Mesothelial cell of epicardium (in vitro differentiated cells): ENCODE data around the gene TLK1. TPM values are rescaled to one million over a fixed set of nuclear protein-coding genes. Genes with fewer than 3 reads are reported as not detected.

Experiments
- DNase-seq, 2 experiments: peaks; one replicate each; pipeline ENCODE4 v3.0.0; 2021; ENCODE audit warnings: low spot score in 2 of 2; ENCODE audit not compliant: unreplicated experiment in 2 of 2
- H3K27ac Mint-ChIP-seq: 2 replicates; pipeline ENCODE4 v1.8.0; 2021; ENCODE audit warnings: mixed read lengths
- H3K27me3 Mint-ChIP-seq: 2 replicates; pipeline ENCODE4 v1.8.0; 2021; ENCODE audit warnings: low read depth, mixed read lengths
- H3K36me3 Mint-ChIP-seq: 2 replicates; pipeline ENCODE4 v1.8.0; 2021; ENCODE audit warnings: mixed read lengths
- H3K4me1 Mint-ChIP-seq: 2 replicates; pipeline ENCODE4 v1.8.0; 2021; ENCODE audit warnings: mixed read lengths
- H3K4me3 Mint-ChIP-seq: 2 replicates; pipeline ENCODE4 v1.8.0; 2021; ENCODE audit warnings: mild to moderate bottlenecking, moderate library complexity, mixed read lengths
- H3K9me3 Mint-ChIP-seq: 2 replicates; pipeline ENCODE4 v1.8.0; 2021; ENCODE audit warnings: mixed read lengths
- total RNA-seq: library from RNA; stranded (reverse); gene quantifications from 3 replicates; pipeline ENCODE4 v1.2.1, GENCODE V29; 2021
- TF ChIP-seq, protein P1 (sequence below): fragments of 200-600 bp; sonication (generic); IDR thresholded peaks from one replicate; pipeline ENCODE4 v1.5.0; 2021; ENCODE audit warnings: antibody characterized with exemption; ENCODE audit not compliant: unreplicated experiment

TLK1 gene
- total RNA-seq, 1 donor from 2014 or later: 72.0 TPM

DNA sequence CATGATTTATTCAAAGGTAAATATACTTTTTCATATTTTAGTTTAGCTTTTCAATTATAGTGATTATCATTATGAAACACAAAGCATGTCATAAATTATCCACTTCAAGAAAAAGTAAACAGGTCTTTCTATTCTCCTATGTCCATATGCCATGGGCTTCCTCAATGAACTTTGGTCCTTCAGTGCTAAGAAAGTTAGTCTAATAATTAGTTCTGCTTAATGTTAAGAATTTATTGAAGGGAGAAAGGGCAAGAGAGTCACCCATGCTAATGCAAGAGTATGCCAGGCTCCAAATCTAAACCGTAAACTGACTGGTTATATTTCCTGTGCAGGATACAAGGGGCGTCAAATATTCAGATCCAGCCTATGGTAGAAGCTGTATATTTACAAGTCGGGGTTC lies 135.5 kb downstream of the TLK1 start:
- no peak for DNase-seq
- no peaks in the 10 kb centered on the region for H3K27me3 Mint-ChIP-seq
- TF ChIP-seq, protein P1, sequence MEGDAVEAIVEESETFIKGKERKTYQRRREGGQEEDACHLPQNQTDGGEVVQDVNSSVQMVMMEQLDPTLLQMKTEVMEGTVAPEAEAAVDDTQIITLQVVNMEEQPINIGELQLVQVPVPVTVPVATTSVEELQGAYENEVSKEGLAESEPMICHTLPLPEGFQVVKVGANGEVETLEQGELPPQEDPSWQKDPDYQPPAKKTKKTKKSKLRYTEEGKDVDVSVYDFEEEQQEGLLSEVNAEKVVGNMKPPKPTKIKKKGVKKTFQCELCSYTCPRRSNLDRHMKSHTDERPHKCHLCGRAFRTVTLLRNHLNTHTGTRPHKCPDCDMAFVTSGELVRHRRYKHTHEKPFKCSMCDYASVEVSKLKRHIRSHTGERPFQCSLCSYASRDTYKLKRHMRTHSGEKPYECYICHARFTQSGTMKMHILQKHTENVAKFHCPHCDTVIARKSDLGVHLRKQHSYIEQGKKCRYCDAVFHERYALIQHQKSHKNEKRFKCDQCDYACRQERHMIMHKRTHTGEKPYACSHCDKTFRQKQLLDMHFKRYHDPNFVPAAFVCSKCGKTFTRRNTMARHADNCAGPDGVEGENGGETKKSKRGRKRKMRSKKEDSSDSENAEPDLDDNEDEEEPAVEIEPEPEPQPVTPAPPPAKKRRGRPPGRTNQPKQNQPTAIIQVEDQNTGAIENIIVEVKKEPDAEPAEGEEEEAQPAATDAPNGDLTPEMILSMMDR: no peak
- no peaks in the 10 kb centered on the region for H3K9me3 Mint-ChIP-seq
- H3K36me3 Mint-ChIP-seq: peaks cover 21% of the 10 kb centered on the region
- peaks cover 20% of the 10 kb centered on the region for H3K4me1 Mint-ChIP-seq
- H3K27ac Mint-ChIP-seq: peak overlapping the region; percentile 23
- H3K4me3 Mint-ChIP-seq: no peak overlapping the region

DNA sequence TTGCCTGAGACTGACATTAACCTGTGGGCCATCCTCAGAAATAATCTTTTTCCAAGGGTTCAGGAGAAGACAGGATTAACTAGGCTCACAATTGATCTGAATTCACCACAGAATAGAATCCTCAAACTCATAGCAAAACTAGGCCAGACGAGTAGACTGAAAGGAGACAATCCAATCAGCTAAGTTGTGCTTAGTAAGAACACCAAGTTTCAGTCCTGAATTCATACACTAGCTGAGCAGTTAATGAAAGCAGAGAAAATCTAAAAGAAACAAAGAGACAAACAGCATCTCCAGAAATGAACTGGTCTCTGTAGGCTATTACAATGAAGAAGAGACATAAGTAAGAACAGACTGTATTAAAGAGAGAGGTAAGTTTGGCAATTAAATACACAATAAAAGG lies 142.2 kb downstream of the TLK1 start:
- DNase-seq: no peak
- Mint-ChIP-seq H3K4me1 (peaks cover 6% of the 10 kb centered on the region), H3K27me3 (no peaks in the 10 kb centered on the region), H3K4me3 (no peak overlapping the region), H3K36me3 (peaks cover 25% of the 10 kb centered on the region), H3K9me3 (no peaks in the 10 kb centered on the region), H3K27ac (no peak overlapping the region)
- TF ChIP-seq, protein P1: no peak

DNA sequence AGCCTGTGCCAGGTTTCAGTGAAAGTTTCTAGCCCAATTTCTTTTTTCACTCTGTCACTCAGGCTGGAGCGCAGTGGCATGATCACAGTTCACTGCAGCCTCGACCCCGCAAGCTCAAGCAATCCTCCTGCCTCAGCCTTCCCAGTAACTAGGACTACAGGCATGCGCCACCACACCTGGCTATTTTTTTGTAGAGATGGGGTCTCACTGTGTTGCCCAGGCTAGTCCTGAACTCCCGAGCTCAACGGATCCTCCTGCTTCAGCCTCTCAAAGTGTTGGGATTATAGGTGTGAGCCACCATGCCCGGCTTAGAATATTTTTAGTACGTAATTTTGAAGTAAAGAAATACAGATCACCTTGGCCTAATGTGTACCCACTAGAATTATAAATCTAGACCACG lies 144.6 kb downstream of the TLK1 start:
- Mint-ChIP-seq H3K9me3 (no peaks in the 10 kb centered on the region), H3K4me1 (peaks cover 2% of the 10 kb centered on the region), H3K27me3 (no peaks in the 10 kb centered on the region), H3K36me3 (peaks cover 20% of the 10 kb centered on the region), H3K27ac (no peak overlapping the region), H3K4me3 (no peak overlapping the region)
- TF ChIP-seq, protein P1: no peak
- no peak for DNase-seq

DNA sequence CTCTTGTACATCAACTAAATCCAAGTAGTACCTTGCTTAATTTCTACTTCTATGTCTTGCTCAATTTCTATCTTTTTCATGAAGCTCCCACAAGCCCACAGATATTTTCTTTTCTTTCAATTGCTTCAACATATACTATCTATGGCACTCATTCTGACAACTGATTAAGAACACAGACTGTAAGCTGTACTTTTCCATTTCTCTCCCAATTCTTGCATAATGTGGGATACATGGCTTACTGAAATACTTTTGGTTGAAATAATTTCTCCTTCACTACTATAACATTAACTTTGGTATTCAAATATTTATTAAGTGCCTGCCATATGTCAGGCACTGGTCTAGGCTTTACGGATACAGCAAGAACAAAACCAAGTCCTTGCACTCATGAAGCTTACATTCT lies 146.8 kb downstream of the TLK1 start:
- H3K36me3 Mint-ChIP-seq: peaks cover 31% of the 10 kb centered on the region
- DNase-seq: no peak
- H3K27ac Mint-ChIP-seq: no peak overlapping the region
- TF ChIP-seq, protein P1: no peak
- peaks cover 2% of the 10 kb centered on the region for H3K4me1 Mint-ChIP-seq
- no peak overlapping the region for H3K4me3 Mint-ChIP-seq
- no peaks in the 10 kb centered on the region for H3K27me3 Mint-ChIP-seq
- no peaks in the 10 kb centered on the region for H3K9me3 Mint-ChIP-seq

DNA sequence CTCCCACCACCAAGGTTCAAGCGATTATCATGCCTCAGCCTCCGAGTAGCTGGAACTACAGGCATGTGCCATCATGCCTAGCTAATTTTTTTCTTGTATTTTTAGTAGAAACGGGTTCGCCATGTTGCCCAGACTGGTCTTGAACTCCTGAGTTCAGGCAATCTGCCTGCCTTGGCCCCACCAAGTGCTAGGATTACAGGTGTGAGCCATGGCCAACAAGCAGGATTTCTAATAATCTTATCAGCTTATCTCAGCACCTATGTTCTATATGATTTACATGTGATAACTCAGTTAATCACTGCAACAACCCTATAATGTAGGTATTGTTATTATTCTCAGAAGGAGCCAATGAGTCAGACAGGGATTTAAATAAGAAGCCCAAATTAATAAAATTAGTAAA lies 151.3 kb downstream of the TLK1 start:
- H3K4me1 Mint-ChIP-seq: peaks cover 3% of the 10 kb centered on the region
- DNase-seq: no peak
- no peaks in the 10 kb centered on the region for H3K27me3 Mint-ChIP-seq
- H3K4me3 Mint-ChIP-seq: no peak overlapping the region
- H3K27ac Mint-ChIP-seq: no peak overlapping the region
- H3K9me3 Mint-ChIP-seq: no peaks in the 10 kb centered on the region
- TF ChIP-seq, protein P1: no peak
- peaks cover 43% of the 10 kb centered on the region for H3K36me3 Mint-ChIP-seq
